ENCODE results near the gene SUMF1.
"Not testable (repeated sequence)": the region's sequence is repeated elsewhere in the genome, so short reads cannot be mapped to it uniquely, and the experiment has no call there.

SUMF1 gene

DNA sequence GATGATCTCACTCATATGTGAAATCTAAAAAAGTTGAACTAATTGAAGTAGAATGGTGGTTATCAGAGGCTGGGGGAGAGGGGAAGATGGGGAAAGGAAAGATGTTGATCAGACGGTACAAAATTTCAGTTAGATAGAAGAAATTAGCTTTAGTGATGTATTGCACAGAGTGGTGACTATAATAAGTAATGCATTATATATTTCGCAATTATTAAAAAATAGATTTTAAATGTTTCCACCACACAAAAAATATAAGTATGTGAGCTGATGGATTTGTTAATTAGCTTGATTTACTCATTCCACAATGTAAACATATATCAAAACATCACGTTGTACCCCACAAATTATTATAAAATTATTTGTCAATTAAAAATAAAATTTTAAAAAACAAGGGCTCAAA is 8.1 kb downstream of the SUMF1 start:
- DNase-seq: no peak

DNA sequence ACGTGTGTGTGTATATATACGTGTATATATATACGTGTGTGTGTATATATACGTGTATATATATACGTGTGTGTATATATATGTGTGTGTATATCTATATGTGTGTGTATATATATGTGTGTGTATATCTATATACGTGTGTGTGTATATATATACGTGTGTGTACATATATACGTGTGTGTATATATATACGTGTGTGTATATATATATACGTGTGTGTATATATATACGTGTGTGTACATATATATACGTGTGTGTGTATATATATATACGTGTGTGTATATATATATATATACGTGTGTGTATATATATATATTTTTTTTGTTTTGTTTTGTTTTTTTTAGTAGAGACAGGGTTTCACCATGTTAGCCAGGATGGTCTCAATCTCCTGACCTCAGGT is 10.3 kb downstream of the SUMF1 start:
- not testable (repeated sequence) for DNase-seq

DNA sequence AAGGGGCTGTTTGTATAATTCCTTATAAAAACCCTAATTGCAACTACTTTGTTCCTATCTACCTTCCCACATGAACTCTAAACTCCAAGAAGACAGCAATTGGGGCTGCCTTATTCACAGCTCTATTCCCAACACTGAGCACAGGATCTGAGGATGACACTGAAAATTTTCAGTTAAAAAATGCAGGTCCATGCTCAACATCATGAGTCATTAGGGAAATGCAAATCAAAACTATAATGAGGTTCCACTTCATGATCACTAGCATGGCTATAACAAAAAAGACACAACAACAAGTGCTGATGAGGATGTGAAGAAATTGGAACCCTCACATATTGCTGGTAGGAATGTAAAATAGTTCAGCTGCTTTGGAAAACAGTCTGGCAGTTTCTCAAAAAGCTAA is 12.9 kb downstream of the SUMF1 start:
- DNase-seq: no peak

DNA sequence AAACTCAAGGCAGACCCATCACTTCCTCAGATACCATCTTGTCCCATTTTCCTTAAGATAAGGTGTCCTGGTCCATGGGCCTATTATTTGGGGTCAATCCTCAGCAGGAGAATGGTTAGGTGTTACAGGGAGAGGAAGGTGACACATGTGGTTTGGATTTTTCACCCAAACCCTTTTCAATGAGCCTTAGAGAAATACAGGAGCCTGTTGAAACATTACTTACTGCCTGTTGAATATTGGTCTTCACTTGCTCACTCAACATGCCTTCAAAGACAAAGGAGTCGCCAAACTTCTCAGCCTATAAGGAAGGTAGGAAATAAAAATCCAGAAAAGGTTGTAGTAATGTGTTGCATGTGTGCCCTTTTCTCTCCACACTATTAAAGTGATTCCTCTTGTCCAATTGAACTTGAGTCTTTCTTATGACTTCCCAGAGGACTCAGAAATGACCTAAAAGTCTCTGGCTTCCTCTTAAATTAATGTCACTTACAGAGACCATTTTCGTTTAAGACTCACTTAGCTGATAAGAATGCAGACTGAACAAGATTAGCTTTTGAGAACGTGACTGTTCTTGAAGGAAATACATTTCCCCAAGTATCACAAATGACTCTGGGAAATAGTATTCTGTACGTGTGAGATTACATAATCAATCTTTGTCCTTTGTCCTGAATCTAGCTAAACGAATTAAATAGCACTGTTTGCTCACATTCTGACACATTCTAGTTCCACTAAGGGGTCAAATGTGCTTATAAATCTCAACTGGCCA is 17.8 kb downstream of the SUMF1 start:
- DNase-seq: no peak

DNA sequence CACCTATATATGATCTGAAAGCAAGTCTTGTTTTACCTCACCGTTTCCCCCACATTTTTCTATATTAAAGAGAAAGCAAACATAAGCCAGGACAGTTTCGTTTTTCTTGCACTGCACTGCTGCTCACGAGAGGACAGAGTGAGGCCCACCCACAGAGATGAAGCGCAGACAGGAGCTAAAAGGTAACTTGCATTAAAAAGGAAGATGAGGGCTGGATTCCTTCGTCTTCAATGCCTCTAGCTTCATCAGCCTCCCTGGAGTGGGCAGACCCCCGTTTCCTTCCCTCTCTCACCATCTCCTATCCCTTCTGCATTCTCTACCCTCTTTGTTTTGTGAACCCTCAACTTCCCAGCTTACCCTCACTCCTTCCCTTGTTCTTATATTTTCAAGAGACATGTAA is 18.9 kb downstream of the SUMF1 start:
- DNase-seq: no peak

DNA sequence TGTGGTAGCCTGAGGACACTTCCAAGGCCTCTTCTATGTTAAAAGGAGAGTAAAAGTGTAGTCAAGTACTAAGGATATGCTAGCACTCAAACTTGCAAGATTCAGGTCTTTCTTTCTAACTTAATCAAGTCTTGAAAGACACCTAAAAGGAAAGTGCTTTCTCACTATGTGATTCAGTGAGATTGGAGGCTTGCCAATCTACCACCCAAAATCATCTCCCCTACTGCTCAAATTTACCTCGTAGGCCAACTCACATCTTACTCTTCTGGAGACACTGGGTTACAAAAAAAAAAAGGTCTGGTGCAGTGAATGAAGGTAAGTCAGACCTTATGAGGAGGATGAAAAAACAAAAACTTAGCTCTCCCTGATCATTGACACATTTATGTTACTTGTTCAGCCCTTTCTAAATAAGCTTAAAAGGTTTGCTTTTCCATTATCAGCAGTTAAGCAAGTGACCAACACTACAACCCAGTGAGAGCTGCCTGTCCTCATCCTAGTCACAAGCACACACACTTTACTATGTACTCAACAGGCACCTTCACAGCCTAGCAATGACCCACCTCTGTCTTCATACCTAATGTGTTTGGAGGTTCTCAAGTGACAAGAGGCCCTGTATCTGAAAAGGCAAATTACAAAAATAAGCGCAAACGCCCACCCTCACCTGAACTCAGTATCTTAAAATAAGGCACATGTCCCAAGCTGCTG is 19.6 kb downstream of the SUMF1 start:
- no peak for DNase-seq

DNA sequence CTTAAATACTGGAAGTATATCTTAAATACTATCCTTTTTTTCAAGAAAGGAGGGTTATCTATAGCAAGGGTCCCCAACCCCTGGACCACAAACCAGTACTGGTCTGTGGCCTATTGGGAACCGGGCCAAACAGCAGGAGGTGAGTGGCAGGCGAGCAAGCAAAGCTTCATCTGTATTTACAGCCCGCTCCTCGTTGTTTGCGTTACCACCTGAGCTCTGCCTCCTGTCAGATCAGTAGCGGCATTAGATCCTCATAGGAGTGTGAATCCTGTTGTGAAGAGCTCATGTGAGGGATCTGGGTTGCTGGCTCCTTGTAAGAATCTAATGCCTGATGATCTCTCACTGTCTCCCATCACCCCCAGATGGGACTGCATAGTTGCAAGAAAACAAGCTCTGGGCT is 26.1 kb downstream of the SUMF1 start:
- no peak for DNase-seq

DNA sequence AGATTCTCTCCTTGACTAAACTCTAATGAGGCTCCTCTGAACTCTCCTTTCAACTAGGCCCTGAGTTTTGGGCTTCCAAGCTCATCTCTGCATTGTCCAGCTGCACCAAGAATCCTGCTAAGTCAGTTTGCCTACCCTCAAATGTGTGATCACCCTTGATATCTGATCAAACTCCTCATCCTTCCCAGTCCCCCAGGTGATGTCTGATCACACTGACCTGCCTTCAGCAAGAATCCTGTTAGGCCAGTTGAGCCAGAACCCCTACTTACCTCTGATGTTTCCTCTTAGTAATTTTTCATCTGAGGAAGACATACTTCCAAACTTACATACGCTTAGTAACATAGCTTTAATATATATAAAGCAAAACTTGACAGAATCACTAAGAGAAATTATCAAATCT is 28.8 kb downstream of the SUMF1 start:
- no peak for DNase-seq

DNA sequence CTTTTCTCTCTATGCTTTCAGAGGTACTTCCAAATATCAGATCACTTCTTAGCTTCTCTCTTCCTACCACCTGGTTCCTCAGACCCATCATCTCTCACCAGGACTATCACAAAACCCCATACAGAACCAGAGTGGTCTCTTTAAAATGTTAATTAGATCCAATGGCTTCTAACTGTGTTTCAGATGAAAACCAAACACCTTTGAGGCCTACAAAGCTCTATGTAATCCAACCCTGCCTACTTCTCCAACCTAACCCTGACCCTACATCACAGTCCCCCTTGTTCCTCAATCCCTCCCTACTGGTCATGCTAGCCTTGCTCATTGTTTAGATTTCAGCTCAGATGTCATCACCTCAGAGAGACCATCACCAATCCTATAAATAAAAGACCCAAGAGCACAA is 34.8 kb downstream of the SUMF1 start:
- DNase-seq: no peak

DNA sequence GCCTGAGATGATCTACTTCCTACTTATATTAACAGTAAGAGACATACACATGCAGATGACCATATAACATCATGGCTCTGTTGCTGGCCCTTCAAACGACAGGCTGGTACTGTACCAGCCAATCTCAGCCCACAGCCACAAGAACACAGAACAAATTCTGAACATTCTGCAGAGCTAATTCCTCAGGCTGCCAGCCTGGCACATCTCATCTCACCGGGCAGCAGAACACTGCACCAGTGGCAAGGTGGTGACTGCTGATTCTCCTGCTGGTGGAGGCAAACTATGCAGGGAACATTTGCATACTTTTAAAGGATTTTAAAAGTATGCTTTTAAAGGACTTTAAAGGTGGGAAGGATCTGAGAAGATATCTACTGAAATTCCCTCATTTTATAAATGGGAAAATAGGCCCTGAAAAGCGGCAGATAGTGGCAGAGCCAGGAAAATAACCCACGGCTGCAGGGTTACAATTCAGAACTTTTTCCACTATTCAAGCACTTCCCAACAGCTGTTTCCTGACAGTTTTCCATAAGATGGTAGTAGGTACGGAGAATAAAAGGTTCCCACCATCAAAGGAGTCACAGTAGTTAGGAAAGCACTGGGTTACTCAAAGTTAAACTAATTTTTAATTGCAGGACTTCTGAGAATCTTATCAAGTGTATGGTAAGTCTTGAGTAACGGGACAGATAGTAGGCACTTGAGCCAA is 37.3 kb downstream of the SUMF1 start:
- no peak for DNase-seq

DNA sequence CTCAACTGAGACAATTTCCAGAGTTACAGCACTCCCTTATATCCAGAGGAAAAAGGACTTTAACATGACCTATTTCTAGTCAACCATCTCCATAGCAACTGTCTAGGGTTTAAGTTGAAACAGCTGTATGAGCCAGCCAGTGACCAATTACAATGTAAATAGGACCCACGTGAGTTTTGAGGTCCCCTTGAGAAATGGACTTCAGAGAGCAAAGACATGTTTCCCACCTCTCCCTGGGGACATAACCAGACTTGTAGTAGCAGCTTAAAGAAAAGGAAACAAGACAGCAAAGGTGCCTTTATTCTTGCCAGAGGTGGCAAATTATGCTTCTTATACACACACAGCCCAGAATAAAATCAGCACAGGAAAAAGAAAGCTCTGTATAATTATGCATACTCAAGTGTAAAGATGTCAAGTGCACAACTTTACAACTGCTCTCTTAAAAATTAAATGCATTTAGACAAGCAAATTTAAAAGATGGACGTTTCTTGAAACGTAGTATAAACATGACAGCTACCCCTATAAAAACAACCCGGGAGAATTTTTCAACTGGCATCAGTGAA is 40.2 kb downstream of the SUMF1 start:
- DNase-seq: no peak

DNA sequence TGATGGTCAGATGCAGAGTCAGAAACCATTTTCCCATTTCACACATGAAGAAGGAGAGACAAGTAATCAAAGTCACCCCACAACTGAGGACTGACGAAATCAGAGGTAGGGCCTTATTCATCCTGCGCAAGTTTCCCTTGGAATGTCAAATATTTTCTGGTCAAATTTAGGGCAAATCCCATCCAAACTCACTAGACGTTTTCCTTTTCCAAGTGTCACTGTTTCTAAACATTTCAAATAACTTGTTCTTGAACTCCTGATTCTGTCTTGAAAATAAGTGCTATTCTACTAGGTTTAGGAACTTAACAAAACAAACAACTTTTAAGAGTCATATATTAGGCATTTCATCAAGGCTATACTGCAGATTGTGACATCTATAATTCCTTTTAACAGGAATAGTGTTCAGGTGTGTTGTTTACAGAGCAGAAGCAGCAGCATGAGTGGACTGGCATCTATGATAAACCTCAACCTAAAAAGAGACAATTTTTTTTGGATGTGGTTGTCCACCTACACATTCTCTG is 40.7 kb downstream of the SUMF1 start:
- DNase-seq: no peak

DNA sequence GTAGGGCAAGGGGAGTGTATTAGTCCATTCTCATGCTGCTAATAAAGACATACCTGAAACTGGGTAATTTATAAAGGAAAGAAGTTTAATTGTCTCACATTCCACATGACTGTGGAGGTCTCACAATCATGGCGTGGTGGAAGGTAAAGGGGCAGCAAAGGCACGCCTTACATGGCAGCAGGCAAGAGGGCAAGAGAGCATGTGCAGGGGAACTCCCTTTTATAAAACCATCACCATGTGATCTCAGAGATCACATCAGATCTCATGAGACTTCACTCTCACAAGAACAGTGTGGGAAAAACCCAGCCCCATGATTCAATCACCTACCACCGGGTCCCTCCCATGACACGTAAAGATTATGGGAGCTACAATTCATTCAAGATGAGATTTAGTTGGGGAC is 41.4 kb downstream of the SUMF1 start:
- DNase-seq: no peak

DNA sequence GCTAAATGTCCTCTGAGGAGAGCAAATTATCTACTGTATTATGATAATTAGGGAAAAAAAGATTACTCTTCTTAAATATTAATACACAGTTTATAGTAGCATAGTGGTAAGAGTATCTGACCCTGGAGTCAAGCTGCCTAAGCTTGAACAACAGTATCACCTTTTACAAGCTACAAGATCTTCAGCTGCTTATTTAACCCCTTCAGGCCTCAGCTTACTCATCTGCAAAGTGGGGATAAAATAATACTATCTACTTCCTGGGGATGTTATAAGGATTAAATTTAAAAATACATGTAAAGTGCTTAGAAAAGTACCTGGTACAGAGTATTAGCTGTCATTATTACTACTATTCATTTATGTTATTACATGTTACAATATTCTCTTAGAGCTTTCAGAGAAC is 42.0 kb downstream of the SUMF1 start:
- DNase-seq: no peak

DNA sequence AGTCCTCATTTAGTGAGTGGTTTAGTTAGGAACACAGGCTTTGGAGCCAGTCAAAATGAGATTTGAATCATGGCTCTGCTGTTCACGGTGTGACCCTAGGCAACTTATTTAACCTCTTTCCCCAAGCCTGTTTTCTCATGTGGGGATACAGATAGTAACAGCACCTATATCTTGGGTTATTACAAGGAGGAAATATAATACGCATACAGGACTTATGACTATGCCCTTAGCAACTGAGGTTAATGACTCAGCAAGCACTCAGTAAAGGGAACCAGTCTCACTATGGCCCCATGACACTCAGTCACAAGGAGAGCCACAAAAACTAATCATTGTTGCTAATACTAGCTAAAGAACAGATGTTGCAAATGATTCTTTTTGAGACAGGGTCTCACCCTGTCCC is 45.9 kb downstream of the SUMF1 start:
- no peak for DNase-seq

DNA sequence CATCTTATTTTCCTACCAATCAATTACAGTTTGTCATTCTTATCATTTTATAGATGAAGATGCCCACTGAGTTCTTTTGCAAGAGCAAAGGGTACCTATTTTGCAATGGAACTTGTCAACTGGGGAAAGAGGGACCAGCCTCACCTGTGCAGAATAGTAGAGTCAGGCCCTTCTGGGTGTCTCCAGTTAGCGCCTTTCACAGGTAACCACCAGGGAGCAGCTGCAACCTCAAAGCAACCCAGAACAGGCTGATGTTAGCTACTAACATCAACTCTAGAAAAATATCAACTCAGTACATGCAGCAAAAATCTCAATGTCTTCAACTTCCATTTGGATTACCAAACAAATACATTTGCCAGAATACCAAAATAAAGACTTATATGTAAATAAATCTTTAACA is 47.1 kb downstream of the SUMF1 start:
- DNase-seq: no peak

DNA sequence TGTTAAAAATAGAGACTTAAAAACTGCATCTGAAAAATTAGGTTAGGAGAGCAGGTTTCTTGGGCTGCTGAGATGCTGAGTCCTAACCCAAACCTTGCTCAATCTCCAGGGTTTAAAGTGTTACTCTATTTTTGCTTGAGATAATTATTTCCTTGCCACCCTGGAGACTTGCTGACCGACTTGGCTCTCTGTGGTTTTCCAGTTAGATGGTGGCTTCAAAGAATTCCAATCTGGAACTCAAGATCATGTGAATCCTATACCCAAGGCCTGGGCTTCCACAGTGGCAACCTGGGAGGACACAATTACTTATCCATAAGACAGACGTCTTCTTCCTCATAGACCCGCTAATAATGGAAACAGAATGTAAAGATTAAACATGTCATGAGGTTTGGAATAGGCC is 47.7 kb downstream of the SUMF1 start:
- no peak for DNase-seq

DNA sequence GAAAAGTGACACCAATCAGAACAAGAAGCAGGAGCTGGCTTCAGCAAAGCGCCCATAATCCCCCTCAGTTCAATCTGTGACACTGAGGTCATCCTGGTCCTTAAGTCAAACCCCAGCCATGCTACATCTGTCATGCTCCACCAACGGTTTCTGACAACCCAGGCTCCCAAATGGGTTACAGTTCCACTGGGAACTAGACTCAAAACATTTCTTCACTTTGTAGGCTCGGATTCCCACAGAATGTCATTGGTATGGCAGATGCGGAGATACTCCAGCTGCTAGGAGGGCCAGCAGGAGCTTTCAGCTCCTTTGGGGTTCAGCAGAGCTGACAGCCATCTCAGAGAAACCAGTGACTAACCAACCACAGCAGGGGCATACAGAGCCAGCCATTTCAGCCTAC is 48.9 kb downstream of the SUMF1 start:
- DNase-seq: no peak

DNA sequence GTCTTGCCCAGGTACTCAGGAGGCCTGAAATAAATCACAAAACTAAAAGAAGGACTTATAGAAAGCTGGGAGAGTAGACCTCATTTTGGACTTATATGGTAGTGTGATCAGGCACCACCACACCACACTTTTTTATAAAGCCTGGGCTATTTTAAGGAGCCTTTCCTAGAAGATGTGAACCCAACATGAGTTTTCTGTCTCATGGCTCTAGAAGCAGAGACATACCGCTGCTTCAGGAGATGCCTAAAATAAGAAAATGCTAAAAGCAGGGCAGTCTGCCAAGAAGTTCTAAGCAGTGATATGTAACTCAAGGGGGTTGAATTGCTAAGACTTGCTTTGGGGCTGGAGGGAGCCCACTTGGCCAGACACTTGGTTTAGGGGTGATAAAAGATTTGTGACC is 49.6 kb downstream of the SUMF1 start:
- no peak for DNase-seq

DNA sequence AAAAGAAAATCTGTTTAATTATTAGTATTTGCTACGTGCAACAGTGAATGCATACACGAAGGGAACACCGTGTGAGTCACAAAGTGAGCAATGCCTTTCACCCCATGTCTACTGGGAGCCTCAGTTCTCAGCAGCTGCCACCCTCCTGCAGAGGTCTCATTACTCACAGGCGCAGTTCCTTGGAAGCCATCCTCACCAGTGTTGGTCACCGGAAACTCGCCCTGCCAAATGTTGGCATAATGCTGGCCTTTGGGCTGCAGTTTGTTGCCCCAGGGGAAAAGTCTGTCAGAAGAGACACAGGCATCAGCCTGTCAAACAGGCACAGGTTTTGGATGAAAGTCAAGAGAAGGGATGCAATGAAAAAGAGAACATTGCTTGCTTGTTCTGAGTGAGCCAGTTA is 50.1 kb downstream of the SUMF1 start:
- DNase-seq: no peak

DNA sequence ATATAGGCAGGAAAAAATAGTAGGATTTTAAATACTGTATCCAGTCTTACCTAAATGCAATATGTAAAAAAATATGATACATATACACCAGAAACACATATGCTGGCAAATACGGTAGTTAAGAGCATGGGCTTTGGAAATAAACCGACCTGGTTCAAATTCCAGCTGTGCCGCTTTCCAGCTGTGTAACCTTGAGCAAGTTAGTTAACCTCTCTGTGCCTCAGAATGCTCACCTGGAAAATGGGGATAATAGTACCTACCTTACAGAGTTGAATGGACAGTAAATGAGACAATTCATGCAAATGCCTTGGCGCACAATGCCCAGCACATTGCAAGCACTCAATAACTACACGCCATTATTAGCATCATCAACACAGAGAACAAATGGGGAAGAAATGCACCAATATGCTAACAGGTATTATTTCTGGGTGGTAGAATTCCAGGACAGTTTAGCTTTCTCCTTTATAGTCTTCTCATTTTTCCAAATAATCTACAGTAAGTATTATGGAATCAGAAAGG is 50.6 kb downstream of the SUMF1 start:
- DNase-seq: no peak

DNA sequence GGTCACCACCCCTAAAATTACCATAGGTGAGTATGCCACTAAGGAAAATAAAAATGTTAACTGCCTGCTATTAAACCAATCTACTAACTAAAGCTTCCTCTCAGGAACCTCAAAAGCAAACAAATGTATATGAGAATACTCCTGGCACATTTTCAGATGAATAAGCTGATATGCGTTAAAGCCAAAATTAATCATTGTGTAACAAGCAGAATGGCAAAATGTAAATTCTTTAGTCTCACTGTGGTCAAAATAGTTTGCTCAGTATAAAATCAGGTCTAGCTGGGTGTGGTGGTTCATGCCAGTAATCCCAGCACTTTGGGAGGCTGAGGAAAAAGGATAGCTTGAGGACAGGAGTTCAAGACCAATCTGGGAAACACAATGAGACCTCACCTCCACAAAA is 53.6 kb downstream of the SUMF1 start:
- no peak for DNase-seq

DNA sequence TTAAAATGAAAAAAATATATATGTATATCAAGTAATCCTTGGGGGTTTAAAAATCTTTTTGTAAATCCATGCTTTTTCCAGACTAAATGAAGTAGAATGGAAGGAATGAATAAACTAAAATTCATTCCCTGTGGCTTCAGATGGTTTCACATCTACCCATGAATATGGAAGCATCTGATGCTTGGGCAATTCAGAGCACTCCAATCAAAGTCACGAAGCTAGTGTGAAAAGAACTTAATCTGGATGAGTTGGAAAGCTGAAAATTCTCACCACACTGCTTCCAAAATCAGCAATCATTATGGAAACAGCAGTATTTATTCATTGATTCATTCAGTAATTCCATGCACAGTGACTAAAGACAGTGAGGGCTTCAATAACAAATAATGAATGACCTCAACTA is 55.2 kb downstream of the SUMF1 start:
- DNase-seq: no peak
